Adipose tissue (tissue), 3 donors: ENCODE measurements around the gene CRB3. TPM values are rescaled to one million over a fixed set of nuclear protein-coding genes. Genes with fewer than 3 reads are reported as not detected.
"Not testable (repeated sequence)": the region's sequence is repeated elsewhere in the genome, so short reads cannot be mapped to it uniquely, and the experiment has no call there.

Experiments
- H3K27ac ChIP-seq: one replicate; pipeline ENCODE4 v1.5.1; 2013; ENCODE audit warnings: low read depth, low read length
- WGBS, 3 donors: extraction: QIAGEN DNeasy Blood & Tissue Kit; methylation state at CpG; one replicate each; pipeline ENCODE4 v1.1.7; 2013; 5-methylcytosine and 5-hydroxymethylcytosine counted together
- polyA plus RNA-seq, 3 donors: library from polyadenylated mRNA; stranded (reverse); fragments of 200-250 nt; gene quantifications; one replicate each; pipeline ENCODE4 v1.2.3, GENCODE V29; 2013
- donor health status: healthy with polysubstance abuse.
- donor health status: Bipolar disorder and iron deficiency.
- donor health status: healthy.

CRB3 gene
- polyA plus RNA-seq, 3 donors: 0.67 to 47.3 (median 4.1) TPM

GRCh38 chr19:6503407-6504201 is 39.5 kb downstream of the CRB3 start:
- 69 to 76% (median 73%) methylated on average over 9 of the region's 9 CpGs for WGBS, 3 donors
- no peak overlapping the region for H3K27ac ChIP-seq

GRCh38 chr19:6508028-6508771 is 44.1 kb downstream of the CRB3 start:
- not testable (repeated sequence) for H3K27ac ChIP-seq
- whole genome bisulfite sequencing, 3 donors: 83 to 91% (median 90%) methylated on average over 9 of the region's 9 CpGs

- no peak overlapping the region for H3K27ac ChIP-seq
- 39 to 72% (median 68%) methylated on average over 20 of the region's 20 CpGs for whole genome bisulfite sequencing, 3 donors
These were observed 45.3 kb downstream of the CRB3 start for GRCh38 chr19:6509118-6509971.

DNA sequence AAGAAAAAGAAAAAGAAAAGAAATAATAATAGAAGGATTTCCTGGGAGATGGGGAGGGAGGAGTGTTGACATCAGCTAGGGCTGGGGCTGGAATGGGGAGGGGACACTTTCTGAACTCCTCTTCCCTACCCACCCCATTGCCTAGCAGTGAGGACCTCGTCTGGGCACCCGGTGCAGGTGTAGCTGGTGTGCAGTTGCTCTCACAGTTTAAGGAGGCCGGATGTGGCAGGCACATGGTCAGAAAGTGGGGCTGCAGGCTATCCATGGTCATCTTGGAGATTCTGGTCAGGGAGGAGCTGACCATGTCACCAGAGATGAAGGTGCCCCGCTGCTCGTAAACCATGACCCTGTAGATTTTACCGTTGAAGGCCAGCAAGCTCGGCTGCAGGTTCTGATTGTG is 46.5 kb downstream of the CRB3 start:
- WGBS, 3 donors: 81 to 93% (median 82%) methylated on average over 7 of the region's 7 CpGs
- no peak overlapping the region for H3K27ac ChIP-seq

- 73 to 77% (median 76%) methylated on average over 8 to 9 of the region's 9 CpGs for WGBS, 3 donors
- no peak overlapping the region for H3K27ac ChIP-seq
These were observed 50.0 kb downstream of the CRB3 start for GRCh38 chr19:6514089-6514488.

- 87 to 89% (median 88%) methylated on average over 15 of the region's 15 CpGs for WGBS, 3 donors
- no peak overlapping the region for H3K27ac ChIP-seq
These were observed 51.0 kb downstream of the CRB3 start for GRCh38 chr19:6514926-6515544.

- no peak overlapping the region for H3K27ac ChIP-seq
- 1 to 3% (median 2%) methylated on average over 25 to 26 of the region's 26 CpGs for WGBS, 3 donors
These were observed 52.1 kb downstream of the CRB3 start for GRCh38 chr19:6516018-6516658.

Other genes starting within 250 kb of the CRB3 start
- gene MLLT1, start 184.3 kb upstream of the CRB3 start, polyA plus RNA-seq: 10 to 100 TPM; 19.3 to 41.7 (median 37.5) TPM
- gene ACER1, start 130.7 kb upstream of the CRB3 start, polyA plus RNA-seq: under 1 TPM in 1 of 3 donors, not detected in 2; 0.04 TPM
- gene CLPP, start 102.7 kb upstream of the CRB3 start, polyA plus RNA-seq: 10 to 100 TPM; 55.9 to 91.0 (median 59.7) TPM
- gene ALKBH7, start 91.5 kb upstream of the CRB3 start, polyA plus RNA-seq: 10 to 100 TPM; 68.7 to 71.8 (median 70.9) TPM
- gene PSPN, start 88.3 kb upstream of the CRB3 start, polyA plus RNA-seq: under 1 TPM; 0.37 to 0.79 (median 0.46) TPM
- 10 to 100 TPM; 36.4 to 44.7 (median 40.9) TPM for gene GTF2F1, start 71.1 kb upstream of the CRB3 start, polyA plus RNA-seq
- gene KHSRP, start 39.5 kb upstream of the CRB3 start, polyA plus RNA-seq: 100 to 1,000 TPM in 2 of 3 donors, 10 to 100 TPM in 1; 63.8 to 142 (median 130) TPM
- gene SLC25A41, start 30.5 kb upstream of the CRB3 start, polyA plus RNA-seq: under 1 TPM; 0.09 to 0.22 (median 0.21) TPM
- 10 to 100 TPM; 14.0 to 40.1 (median 26.5) TPM for gene SLC25A23, start 4.5 kb upstream of the CRB3 start, polyA plus RNA-seq
- gene DENND1C, start 17.5 kb downstream of the CRB3 start, polyA plus RNA-seq: 1 to 10 TPM; 1.5 to 2.7 (median 2.1) TPM
- gene TUBB4A, start 38.0 kb downstream of the CRB3 start, polyA plus RNA-seq: 1 to 10 TPM in 1 of 3 donors, under 1 TPM in 2; 0.18 to 2.0 (median 0.68) TPM
- gene TNFSF9, start 66.8 kb downstream of the CRB3 start, polyA plus RNA-seq: 1 to 10 TPM in 1 of 3 donors, under 1 TPM in 2; 0.09 to 1.5 (median 0.83) TPM
- gene CD70, start 126.9 kb downstream of the CRB3 start, polyA plus RNA-seq: 1 to 10 TPM in 1 of 3 donors, under 1 TPM in 1, not detected in 1; 0.22 to 1.0 TPM
- gene TNFSF14, start 205.9 kb downstream of the CRB3 start, polyA plus RNA-seq: 10 to 100 TPM in 1 of 3 donors, 1 to 10 TPM in 2; 2.1 to 12.6 (median 4.4) TPM